ENCODE measurements around the gene GFPT2. TPM values are rescaled to one million over a fixed set of nuclear protein-coding genes. Genes with fewer than 3 reads are reported as not detected.
"Not testable (repeated sequence)": the region's sequence is repeated elsewhere in the genome, so short reads cannot be mapped to it uniquely, and the experiment has no call there.

GFPT2 gene
- total RNA-seq, 1 donor from 2014 or later = 0.68 TPM

- no peak for DNase-seq
Measured at GRCh38 chr5:180304016-180304292, 49.2 kb downstream of the GFPT2 start.

- no peak for DNase-seq
Measured at GRCh38 chr5:180303226-180304015, 49.7 kb downstream of the GFPT2 start.

DNA sequence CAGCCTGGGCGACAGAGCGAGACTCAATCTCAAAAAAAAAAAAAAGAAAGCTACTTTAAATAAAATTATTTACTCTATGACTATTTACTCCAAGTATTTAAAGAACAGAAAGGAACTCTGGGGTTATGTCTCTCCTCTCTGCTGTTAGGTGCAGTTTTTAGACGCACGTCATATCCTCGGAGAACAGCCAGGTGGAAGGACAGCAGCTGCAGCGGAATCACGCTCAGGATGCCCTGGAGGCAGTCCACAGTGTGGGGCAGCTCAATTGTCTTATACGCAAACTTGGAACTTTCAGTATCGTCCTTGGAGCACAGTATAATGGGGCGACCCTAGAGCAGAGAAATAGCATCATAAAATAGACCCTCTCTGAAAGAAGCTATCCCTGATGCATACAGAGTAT is 50.9 kb downstream of the GFPT2 start:
- DNase-seq = no peak

DNA sequence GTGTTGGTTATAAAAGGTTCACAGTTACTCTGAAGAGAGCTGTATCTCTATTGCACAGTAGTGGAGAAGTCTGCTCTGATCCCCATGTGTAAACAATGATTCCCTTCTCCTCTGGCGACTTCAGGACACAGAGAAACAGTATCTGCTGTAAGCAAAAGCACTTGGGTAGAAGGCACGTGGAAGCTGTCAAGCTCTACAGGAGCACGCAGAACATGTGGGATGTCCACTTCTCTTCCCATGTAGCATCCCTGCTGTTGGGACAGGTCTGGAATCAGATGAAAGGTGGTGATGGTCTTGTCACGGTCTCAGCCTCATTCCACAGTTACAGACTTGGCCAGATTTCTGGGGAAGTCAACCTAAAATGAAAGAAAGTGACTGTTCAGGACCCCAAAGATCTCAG is 51.9 kb downstream of the GFPT2 start:
- DNase-seq = no peak

- no peak for DNase-seq
Measured at GRCh38 chr5:180299526-180299925, 53.6 kb downstream of the GFPT2 start.

- not testable (repeated sequence) for DNase-seq
Measured at GRCh38 chr5:180299014-180299413, 54.1 kb downstream of the GFPT2 start.

DNA sequence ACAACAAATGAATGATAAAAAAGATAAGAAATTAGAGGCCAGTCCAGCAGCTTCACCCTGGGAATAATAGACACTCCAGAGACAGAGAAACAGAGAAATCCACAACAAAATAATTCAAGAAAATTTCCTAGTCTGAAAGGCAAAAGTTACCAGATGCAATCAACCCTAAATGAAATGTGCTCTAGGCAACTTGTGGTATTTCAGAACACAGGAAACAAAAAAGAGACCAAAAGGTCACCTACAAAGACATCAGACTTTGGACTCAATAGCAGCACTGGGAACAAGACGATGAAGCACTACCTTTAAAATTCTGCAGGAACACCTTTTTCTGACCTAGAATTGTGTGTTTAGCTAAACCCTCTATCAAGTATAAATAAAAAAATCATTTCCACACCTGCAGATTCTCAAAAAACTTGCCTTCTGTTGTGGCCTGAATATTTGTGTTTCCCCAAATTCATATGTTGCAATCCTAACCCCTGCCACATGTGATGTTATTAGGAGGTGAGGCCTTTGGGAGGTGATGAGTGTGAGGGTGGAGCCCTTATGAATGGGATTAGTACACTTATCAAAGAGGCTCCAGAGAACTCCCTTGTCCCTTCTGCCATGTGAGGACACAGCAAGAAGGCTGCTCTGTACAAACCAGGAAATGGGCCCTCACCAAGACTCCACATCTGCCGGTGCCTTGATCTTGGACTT is 55.4 kb downstream of the GFPT2 start:
- no peak for DNase-seq

GRCh38 chr5:180296771-180297170 is 56.4 kb downstream of the GFPT2 start:
- no peak for DNase-seq

GRCh38 chr5:180294913-180295555 is 58.1 kb downstream of the GFPT2 start:
- DNase-seq = no peak

- DNase-seq = no peak
Measured at GRCh38 chr5:180294411-180294810, 58.7 kb downstream of the GFPT2 start.

- peak; percentile 85 for DNase-seq
Measured at GRCh38 chr5:180291943-180292831, 60.9 kb downstream of the GFPT2 start, which contains the start of gene MAPK9. TSS of gene MAPK9 (minus strand) at chr5:180292083. CDS start at chr5:180280561, 11,522 bp downstream.

GRCh38 chr5:180291234-180291940 is 61.7 kb downstream of the GFPT2 start:
- peak; percentile 34 for DNase-seq

GRCh38 chr5:180290568-180291233 is 62.4 kb downstream of the GFPT2 start:
- DNase-seq = no peak

GRCh38 chr5:180289966-180290365 is 63.2 kb downstream of the GFPT2 start:
- no peak for DNase-seq

- no peak for DNase-seq
Measured at GRCh38 chr5:180289433-180289832, 63.7 kb downstream of the GFPT2 start.

DNA sequence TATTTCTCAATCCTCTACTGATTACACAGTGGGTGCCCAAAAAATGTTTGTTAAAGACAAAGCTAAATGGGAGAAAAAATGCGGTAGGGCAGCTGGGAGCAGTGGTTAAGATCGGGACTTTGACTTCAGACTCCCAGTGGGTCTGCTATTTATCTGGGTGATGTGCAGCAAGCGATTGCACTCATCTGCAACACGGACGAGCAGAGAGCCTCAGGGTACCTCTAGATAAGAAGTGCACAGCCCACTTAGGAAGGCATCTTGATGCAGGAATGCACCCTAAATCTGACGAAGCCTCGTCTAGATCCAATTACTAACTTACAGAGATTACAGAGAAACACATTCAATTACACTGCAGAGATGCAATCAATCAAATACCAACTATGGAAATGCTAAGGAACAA is 65.3 kb downstream of the GFPT2 start:
- DNase-seq = no peak

DNA sequence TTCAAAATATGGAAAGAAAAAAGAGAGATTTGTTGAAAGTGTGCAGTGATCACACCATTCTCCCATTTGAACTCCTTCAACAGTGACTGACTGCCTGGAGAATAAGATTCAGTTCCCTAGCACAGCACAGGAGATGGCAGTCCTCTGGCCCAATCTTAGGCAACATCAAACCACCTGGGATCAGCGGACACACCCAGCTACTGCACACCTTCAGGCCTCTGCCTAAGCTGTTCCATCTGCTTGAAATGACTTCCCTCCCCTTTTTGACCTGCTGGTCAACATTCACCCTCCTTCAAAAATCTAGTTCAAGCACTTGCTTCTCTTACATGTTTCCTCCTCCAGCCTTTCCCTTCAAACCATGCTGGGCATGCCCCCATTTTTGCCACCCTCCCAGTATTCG is 65.7 kb downstream of the GFPT2 start:
- DNase-seq = no peak

- no peak for DNase-seq
Measured at GRCh38 chr5:180284149-180284548, 69.0 kb downstream of the GFPT2 start.

GRCh38 chr5:180283026-180283615 is 70.0 kb downstream of the GFPT2 start:
- DNase-seq = no peak

- no peak for DNase-seq
Measured at GRCh38 chr5:180282281-180282680, 70.9 kb downstream of the GFPT2 start.

- no peak for DNase-seq
Measured at GRCh38 chr5:180281706-180282105, 71.4 kb downstream of the GFPT2 start.

Measured in dermis blood vessel endothelial cell (primary cell).